ENCODE measurements around the gene RAB3D.

RAB3D gene

GRCh38 chr19:11299946-11300810 lies 39.3 kb downstream of the RAB3D start:
- no peak for DNase-seq (ENCODE audit: low read depth in 4 of 4, low spot score in 1 of 4)

DNA sequence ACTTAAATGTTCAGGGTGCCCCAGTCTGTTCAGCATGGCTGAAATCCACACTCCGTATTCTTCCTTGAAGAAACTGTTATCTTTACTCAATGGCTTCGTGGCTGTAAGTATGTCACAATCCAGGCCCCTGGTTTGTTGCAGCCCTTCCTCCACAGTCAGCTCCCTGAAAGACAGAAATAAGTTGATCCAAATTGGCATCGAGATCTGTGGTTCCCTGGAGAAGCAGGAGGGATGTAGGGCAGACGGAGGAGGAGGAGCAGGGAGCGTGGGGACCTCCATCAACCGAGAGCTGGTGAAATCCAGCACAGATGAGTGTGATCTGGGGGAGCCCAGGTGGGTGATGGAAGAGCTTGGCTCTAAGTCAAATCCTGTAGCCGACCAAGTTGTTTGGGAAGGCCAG lies 43.2 kb downstream of the RAB3D start:
- DNase-seq (ENCODE audit: low read depth in 4 of 4, low spot score in 1 of 4), result no peak

- DNase-seq (ENCODE audit: low read depth in 4 of 4, low spot score in 1 of 4), result no peak
Measured at GRCh38 chr19:11295665-11296245, 43.7 kb downstream of the RAB3D start, which contains the start of gene TSPAN16. TSPAN16 (plus strand) TSS chr19:11296160; CDS start chr19:11296298, 138 bp downstream.

DNA sequence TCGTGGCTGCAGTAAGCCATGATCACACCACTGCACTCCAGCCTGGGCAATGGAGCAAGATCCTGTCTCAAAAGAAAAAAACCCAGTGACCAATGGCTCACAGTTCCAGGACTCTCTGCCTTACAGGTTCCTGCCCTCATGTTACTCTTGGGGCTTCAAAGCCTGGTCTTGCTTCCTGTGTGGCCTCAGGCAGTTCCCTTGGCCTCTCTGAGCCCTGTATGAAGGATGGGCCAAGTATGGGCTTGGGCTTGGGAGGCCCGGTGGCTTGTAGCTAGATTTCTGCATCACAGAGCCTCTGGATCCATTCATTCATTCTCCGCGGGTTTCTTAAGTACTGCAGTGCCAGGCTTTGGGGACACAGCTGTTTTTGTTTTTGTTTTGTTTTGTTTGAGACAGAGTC lies 44.3 kb downstream of the RAB3D start:
- DNase-seq (ENCODE audit: low read depth in 4 of 4, low spot score in 1 of 4), result no peak

DNA sequence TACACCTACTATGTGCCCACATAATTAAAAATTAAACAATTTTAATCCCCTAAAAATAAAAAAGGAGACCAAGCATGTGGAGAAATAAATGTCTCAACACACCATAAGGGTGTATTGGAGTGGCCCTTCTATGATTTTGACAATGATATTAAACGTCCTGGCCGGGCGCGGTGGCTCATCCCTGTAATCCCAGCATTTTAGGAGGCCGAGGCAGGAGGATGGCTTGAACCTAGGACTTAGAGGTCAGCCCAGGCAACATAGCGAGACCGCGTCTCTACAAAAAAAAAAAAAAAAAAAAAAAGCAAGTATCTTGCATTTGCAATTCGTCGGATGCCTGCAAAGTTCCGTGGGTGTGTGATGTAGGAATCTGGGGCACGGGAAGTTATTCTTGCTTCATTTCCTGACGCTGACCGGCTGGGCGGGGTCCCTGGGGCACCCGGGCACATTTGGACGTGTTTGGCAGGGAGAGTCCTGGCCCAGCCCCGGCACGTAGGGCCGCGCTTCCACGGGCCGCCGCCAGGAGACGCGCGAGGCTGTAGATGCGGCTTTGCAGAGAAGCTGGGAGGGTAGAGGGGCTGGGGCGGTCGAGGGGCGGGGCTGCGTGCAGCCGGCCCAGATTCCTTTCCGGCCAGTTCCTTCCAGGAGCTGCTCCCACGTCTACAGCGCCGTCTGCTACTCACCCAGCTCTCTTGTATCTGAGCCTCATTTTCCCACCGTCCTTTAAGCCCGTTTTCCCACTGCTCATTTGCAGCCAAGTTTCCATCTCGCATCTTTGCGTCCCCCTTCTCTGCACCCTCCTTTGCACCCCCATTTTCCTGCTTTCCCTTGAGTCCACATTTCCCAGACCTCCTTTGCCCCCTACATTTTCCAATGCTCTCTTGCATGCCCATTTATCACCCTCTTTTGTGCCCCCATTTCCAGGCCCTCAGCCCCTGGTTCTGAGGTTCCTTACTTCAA lies 45.7 kb downstream of the RAB3D start:
- DNase-seq (ENCODE audit: low read depth in 4 of 4, low spot score in 1 of 4), result peak; percentile 44 to 78 (median 72)

- no peak for DNase-seq (ENCODE audit: low read depth in 4 of 4, low spot score in 1 of 4)
Measured at GRCh38 chr19:11291991-11292390, 47.5 kb downstream of the RAB3D start.

DNA sequence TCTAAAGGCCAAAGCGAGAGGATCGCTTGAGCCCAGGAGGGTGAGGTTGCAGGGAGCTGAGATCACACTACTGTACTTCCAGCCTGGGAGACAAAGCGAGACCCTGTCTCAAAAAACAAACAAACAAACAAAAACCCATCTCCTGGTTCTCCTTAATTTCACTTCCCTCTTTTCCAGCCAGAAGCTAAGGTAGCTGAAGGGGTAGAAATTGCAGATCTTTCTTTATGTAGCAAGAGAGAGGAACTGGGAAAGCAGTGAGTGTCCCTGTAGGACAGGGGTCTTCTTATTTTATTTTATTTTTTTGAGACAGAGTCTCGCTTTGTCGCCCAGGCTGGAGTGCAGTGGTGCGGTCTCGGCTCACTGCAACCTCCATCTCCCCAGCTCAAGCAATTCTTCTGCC lies 48.0 kb downstream of the RAB3D start:
- DNase-seq (ENCODE audit: low read depth in 4 of 4, low spot score in 1 of 4), result no peak

DNA sequence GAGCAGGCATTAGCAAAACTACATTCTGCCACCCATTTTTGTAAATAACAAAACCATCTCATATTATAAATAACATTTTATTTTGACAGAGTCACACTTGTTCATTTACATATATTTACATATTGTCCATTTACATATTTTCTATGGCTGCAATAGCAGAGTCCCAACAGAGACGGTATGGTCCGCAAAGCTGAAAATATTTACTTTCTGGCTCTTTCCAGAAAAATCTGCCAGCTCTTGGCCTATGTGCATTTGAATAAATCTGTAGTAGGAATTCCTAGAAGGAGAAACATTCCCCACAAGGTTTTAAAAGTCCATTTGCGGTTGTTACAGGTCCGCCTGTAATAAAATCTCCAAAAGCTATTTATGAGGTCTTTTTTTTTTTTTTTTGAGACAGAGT lies 49.2 kb downstream of the RAB3D start:
- no peak for DNase-seq (ENCODE audit: low read depth in 4 of 4, low spot score in 1 of 4)

DNA sequence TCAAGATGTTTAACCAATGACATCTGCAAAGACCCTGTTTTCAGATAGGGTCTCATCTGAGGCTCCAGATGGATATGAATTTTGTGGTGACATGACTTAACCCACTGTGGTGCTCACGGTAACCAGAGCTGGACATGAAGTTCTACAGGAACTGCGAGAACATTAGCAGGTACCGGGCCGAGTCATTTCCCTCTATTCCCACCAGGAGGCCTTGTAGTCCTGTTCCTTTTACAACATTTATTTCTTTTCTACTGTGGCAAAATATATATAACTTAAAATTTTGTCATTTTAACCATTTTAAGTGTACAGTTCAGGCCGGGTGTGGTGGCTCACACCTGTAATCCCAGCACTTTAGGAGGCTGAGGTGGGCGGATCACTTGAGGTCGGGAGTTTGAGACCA lies 51.1 kb downstream of the RAB3D start:
- DNase-seq (ENCODE audit: low read depth in 4 of 4, low spot score in 1 of 4), result no peak

DNA sequence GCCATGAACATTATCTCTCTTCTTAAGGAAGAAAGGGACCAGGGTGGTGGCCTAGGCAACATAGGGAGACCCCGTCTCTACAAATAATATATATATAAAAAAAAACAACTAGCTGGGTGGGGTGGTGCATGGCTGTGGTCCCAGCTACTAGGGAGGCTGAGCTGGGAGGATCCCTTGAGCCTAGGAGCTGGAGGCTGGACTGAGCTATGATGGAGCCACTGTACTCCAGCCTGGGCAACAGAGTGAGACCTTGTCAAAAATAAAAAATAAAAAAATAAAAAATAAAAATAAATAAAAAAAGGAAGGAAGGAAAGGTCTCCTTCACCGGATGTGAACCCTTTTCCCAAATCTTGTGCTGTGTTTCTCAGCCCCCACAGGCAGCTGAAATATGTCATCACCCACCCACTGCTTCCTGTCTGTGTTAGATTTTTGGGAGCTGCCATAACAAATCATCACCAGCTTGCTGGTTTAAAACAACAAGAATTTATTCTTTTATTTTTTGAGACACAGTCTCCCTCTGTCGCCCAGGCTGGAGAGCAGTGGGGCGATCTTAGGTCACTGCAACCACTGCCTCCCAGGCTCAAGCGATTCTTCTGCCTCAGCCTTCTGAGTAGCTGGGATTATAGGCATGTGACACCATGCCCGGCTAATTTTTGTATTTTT lies 53.0 kb downstream of the RAB3D start:
- no peak for DNase-seq (ENCODE audit: low read depth in 4 of 4, low spot score in 1 of 4)

DNA sequence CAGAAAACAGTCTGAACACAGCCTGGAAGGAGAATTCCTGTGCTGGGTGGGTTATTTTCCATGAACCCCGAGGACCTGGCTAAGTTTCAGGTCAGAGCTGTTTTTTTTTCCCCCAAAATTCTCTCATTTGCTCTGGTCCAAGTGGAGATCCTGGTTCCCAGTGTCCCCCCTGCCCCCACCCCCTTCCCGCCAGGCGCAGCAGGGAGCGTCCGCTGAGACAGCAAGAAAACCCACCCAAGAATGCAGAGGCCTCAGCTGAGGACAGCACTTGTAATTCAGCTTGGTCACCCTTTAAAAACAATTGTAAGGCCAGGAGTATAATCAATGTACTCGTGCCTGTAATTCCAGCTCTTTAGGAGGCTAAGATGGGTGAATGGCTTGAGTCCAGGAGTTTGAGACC lies 54.9 kb downstream of the RAB3D start:
- DNase-seq (ENCODE audit: low read depth in 4 of 4, low spot score in 1 of 4), result no peak

- DNase-seq (ENCODE audit: low read depth in 4 of 4, low spot score in 1 of 4), result no peak
Measured at GRCh38 chr19:11281356-11282049, 58.0 kb downstream of the RAB3D start.

DNA sequence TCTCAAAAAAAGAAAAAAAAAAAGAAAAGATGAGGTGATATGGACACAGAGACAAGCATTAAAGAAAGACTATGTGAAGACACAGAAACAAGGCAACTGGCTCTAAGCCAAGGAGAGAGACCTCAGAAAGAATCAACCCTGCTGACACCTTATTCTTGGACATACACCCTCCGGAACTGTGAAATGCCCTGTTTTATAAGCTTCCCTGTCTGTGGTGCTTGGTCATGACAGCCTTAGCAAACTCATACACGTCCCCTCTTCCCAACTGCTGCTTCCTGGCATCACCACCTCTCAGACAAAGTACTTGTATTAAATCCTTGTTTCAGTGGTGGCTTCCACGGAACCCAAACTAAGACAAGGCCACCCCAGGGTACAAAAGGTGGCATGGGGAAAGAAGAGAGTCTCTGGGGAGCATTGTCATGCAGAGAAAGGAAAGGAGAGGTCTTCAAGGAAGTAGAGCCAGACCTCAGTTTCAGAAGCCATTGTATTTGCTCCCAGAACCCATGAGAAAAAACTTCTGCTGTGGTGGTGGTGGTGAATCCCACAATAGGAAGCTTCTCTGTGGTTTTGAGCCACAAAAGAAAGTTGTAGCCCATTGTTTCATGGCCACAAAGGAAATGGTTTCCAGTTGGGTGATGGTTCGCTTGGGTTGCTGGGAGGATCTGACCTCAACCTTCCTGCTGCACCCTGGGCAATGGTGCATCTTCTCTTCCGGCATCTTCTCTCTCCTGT lies 59.8 kb downstream of the RAB3D start:
- peak in 1 of 4 experiments; percentile 7 for DNase-seq (ENCODE audit: low read depth in 4 of 4, low spot score in 1 of 4)

GRCh38 chr19:11278670-11279069 lies 60.8 kb downstream of the RAB3D start:
- no peak for DNase-seq (ENCODE audit: low read depth in 4 of 4, low spot score in 1 of 4)

DNA sequence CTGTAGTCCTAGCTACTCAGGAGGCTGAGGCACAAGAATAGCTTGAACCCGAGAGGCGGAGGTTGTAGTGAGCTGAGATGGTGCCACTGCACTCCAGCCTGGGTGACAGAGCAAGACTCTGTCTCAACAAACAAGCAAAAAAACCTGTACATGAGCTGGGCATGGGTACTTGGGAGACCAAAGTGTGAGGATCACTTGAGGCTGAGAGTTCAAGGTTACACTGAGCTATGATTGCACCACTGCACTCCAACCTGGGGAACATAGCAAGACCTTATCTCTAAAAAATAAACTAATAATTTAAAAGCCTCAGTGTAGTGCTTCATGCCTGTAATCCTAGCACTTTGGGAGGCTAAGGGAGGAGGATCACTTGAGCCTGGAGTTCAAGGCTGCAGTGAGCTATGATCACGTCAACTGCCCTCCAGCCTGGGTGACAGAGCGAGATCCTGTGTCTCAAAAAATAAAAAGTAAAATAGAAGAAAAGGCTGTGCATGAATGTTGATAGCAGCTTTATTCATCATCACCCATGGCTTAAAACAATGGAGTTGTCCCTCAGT lies 64.8 kb downstream of the RAB3D start:
- no peak for DNase-seq (ENCODE audit: low read depth in 4 of 4, low spot score in 1 of 4)

DNA sequence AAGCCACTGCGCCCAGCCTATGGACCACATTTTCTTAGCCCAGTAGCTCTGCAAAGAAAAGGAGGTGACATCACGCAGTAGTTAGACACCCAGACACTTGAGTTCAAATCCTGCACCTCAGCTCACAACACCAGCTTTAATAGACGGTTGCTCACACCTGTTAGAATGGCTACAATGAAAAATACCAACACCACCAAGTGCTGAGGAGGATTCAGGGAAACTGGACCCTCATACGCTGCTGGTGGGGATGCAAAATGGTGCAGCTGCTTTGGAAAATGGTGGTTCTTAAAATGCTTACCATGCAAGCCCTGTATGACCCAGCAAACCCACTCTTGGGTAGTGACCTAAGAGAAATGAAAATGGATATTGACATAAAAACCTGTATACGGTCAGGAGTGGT lies 65.5 kb downstream of the RAB3D start:
- DNase-seq (ENCODE audit: low read depth in 4 of 4, low spot score in 1 of 4), result no peak

GRCh38 chr19:11273296-11273695 lies 66.2 kb downstream of the RAB3D start:
- no peak for DNase-seq (ENCODE audit: low read depth in 4 of 4, low spot score in 1 of 4)
